ENCODE results near the gene SMARCE1. TPM values are rescaled to one million over a fixed set of nuclear protein-coding genes. Genes with fewer than 3 reads are reported as not detected.

SMARCE1 gene
- 53.6 and 90.5 TPM in 2 replicates for total RNA-seq

GRCh38 chr17:40647624-40648383 lies at the start of gene SMARCE1:
Gene SMARCE1 (minus strand): TSS chr17:40647818. CDS start chr17:40645802, 2,016 bp downstream.

DNA sequence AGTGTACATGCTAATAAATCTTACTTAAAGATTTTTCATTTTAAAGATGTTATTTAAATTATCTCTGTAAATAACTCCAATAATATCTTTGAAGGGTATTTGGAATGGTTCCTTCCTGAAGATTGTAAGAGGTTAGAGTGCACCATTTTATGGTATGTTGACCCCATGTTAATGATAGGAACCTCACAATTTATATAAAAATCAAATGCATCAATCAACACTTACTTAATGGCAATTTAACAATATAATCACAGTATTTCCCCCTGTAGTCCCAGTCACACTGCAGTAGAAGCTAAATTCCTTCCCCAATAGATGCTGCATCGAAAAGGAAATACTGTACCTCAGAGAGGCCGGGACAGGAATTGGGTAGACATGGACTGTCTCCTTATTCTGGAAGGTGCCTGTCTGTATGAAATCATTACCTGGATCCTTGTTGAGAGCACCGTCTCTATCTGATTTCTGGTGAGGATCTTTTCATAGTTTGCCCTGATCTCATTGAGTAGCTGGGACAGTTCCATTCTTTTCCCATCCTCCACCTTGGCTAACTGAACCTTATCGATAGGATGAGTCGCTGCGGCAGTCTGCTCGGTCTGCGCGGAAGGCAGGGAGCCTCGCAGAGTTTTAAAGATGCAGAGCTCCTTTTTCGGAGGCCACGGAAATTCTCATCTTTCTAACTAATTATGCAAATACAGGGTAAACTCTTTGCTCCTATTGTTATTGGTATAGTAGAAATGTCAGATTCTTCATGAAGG lies 17.1 kb upstream of the SMARCE1 start, which contains the start of gene KRT222:
TSS of gene KRT222 (minus strand) at position 596 of the 752 bp plus-strand sequence. CDS start at position 518, 78 bp downstream.

Other genes with a start within 250 kb of the SMARCE1 start
- 17.5 and 163 TPM in 2 replicates for gene TOP2A, start 229.9 kb downstream of the SMARCE1 start, total RNA-seq
- 222 and 518 TPM in 2 replicates for gene IGFBP4, start 204.4 kb downstream of the SMARCE1 start, total RNA-seq
- not detected in 2 replicates for gene TNS4, start 146.2 kb downstream of the SMARCE1 start, total RNA-seq
- gene CCR7, start 82.3 kb downstream of the SMARCE1 start, total RNA-seq, result under 0.01 and 0.28 TPM in 2 replicates
- under 0.01 TPM in 1 of 2 replicates, not detected in the other for gene KRT222, start 17.4 kb upstream of the SMARCE1 start, total RNA-seq
- not detected in 2 replicates for gene KRT24, start 55.9 kb upstream of the SMARCE1 start, total RNA-seq
- gene KRT25, start 107.5 kb upstream of the SMARCE1 start, total RNA-seq, result not detected in 2 replicates
- gene KRT26, start 124.4 kb upstream of the SMARCE1 start, total RNA-seq, result not detected in 2 replicates
- gene KRT27, start 134.7 kb upstream of the SMARCE1 start, total RNA-seq, result not detected in 2 replicates
- not detected in 2 replicates for gene KRT28, start 152.1 kb upstream of the SMARCE1 start, total RNA-seq
- 3.9 and 8.8 TPM in 2 replicates for gene KRT10, start 174.8 kb upstream of the SMARCE1 start, total RNA-seq
- not detected in 2 replicates for gene KRT12, start 219.4 kb upstream of the SMARCE1 start, total RNA-seq
- gene KRT20, start 237.4 kb upstream of the SMARCE1 start, total RNA-seq, result not detected in 2 replicates

Measured in regular cardiac myocyte (primary cell).